BJ (cell line): Measurements from ENCODE around the gene ARMC2. TPM values are rescaled to one million over a fixed set of nuclear protein-coding genes. Genes with fewer than 3 reads are reported as not detected.

ENCODE experiments used
- CTCF ChIA-PET: fragments of 350-600 bp; formaldehyde crosslinking; extraction: SDS; loops from one replicate; lab custom pipeline; 2021; ENCODE audit warnings: antibody characterized with exemption, inconsistent platforms; lab: Yijun Ruan, JAX
- POLR2A ChIA-PET: fragments of 300-600 bp; sonication (Branson Sonifier 250); formaldehyde crosslinking; extraction: SDS; loops from one replicate; lab custom pipeline; 2021; ENCODE audit warnings: antibody characterized with exemption; lab: Charles Lee
- DNase-seq: peaks from one replicate; pipeline ENCODE4 v3.0.0-alpha.2; 2011; ENCODE audit warnings: low read depth
- H3K27me3 ChIP-seq: 2 replicates; pipeline ENCODE4 v1.6.0; 2011; ENCODE audit warnings: low read length; ENCODE audit not compliant: control insufficient read depth, insufficient read depth
- H3K36me3 ChIP-seq: 2 replicates; pipeline ENCODE4 v1.5.1; 2011; ENCODE audit warnings: low read length; ENCODE audit not compliant: control insufficient read depth, insufficient read depth
- H3K4me3 ChIP-seq: 2 replicates; pipeline ENCODE4 v1.5.1; 2011; ENCODE audit warnings: low read depth, mild to moderate bottlenecking, control low read depth, low read length
- CTCF ChIP-seq: IDR thresholded peaks from 2 replicates; pipeline ENCODE4 v1.5.1; 2011; ENCODE audit warnings: low read depth, mild to moderate bottlenecking, control low read depth, inconsistent platforms, low read length, moderate library complexity; ENCODE audit not compliant: insufficient read depth
- polyA plus RNA-seq: library from polyadenylated mRNA; depleted of rRNA; stranded (reverse); fragments of >200 nt; gene quantifications from 2 replicates; pipeline ENCODE4 v1.2.3, GENCODE V29; 2011

The ARMC2 gene
- polyA plus RNA-seq, 1 experiment, result 2.4 TPM

- POLR2A ChIA-PET, result no interaction called here
- no peaks in the 10 kb centered on the region for H3K36me3 ChIP-seq
- CTCF ChIA-PET, result interaction anchor here (1.5 to 1.8 kb wide), 2 partner anchors 233 to 298 kb away, joined by 3 to 4 read pairs; no protein-coding TSS in a partner anchor
- DNase-seq, result no peak
- no peak for TF ChIP-seq CTCF
- H3K27me3 ChIP-seq, result no peaks in the 10 kb centered on the region; the same call in none of the 2 replicates
- no peak overlapping the region for H3K4me3 ChIP-seq
Measured at GRCh38 chr6:108839083-108839642, 9.1 kb upstream of the ARMC2 start.

- no peaks in the 10 kb centered on the region for H3K36me3 ChIP-seq
- TF ChIP-seq CTCF, result no peak
- ChIA-PET POLR2A (interaction anchor here (0.6 kb wide), 1 partner anchor 239 kb away, joined by 3 read pairs; no protein-coding TSS in a partner anchor), CTCF (interaction anchor here (0.7 kb wide), 1 partner anchor 613 kb away, joined by 3 read pairs; no protein-coding TSS in a partner anchor)
- H3K27me3 ChIP-seq, result no peaks in the 10 kb centered on the region; the same call in none of the 2 replicates
- H3K4me3 ChIP-seq, result no peak overlapping the region
- no peak for DNase-seq
Measured at GRCh38 chr6:108840919-108841318, 7.3 kb upstream of the ARMC2 start.

- CTCF ChIA-PET, result no interaction called here
- Histone ChIP-seq H3K4me3 (no peak overlapping the region), H3K36me3 (no peaks in the 10 kb centered on the region), H3K27me3 (no peaks in the 10 kb centered on the region; the same call in none of the 2 replicates)
- TF ChIP-seq CTCF, result no peak
- POLR2A ChIA-PET, result no interaction called here
- no peak for DNase-seq
Measured at GRCh38 chr6:108841377-108841855, 6.8 kb upstream of the ARMC2 start.

- no peak overlapping the region for H3K4me3 ChIP-seq
- DNase-seq, result no peak
- H3K36me3 ChIP-seq, result no peaks in the 10 kb centered on the region
- TF ChIP-seq CTCF, result no peak
- POLR2A ChIA-PET, result no interaction called here
- no peaks in the 10 kb centered on the region; the same call in none of the 2 replicates for H3K27me3 ChIP-seq
- CTCF ChIA-PET, result interaction anchor here (1.2 to 3.7 kb wide), 3 partner anchors 8 to 302 kb away, joined by 3 to 17 read pairs (median 7); no protein-coding TSS in a partner anchor
Measured at GRCh38 chr6:108844135-108844534, 4.1 kb upstream of the ARMC2 start.

GRCh38 chr6:108845145-108845544 is 3.1 kb upstream of the ARMC2 start:
- DNase-seq, result no peak
- TF ChIP-seq CTCF, result no peak
- H3K36me3 ChIP-seq, result no peaks in the 10 kb centered on the region
- CTCF ChIA-PET, result interaction anchor here (1.4 to 3.7 kb wide), 4 partner anchors 9 to 303 kb away, joined by 3 to 17 read pairs (median 6); no protein-coding TSS in a partner anchor
- no peaks in the 10 kb centered on the region; the same call in none of the 2 replicates for H3K27me3 ChIP-seq
- no peak overlapping the region for H3K4me3 ChIP-seq
- POLR2A ChIA-PET, result interaction anchor here (0.6 to 0.7 kb wide), 5 partner anchors 10 to 303 kb away, joined by 4 to 12 read pairs (median 10); no protein-coding TSS in a partner anchor
